Liver (tissue), 9 donors: ENCODE measurements around the gene PHIP. TPM values are rescaled to one million over a fixed set of nuclear protein-coding genes. Genes with fewer than 3 reads are reported as not detected.

ENCODE experiments used
- DNase-seq: peaks from one replicate; pipeline ENCODE4 v3.0.0-alpha.2; 2017; ENCODE audit warnings: low spot score
- H3K27ac ChIP-seq, 2 donors: one replicate each; pipeline ENCODE4 v1.7.0; 2013; ENCODE audit warnings: inconsistent platforms in 2 of 2, low read length in 2 of 2, control low read depth in 1 of 2, low read depth in 1 of 2, mild to moderate bottlenecking in 1 of 2
- H3K27me3 ChIP-seq, 4 donors: one replicate each; pipeline versions ENCODE4 v1.6.1 to v1.7.0; 2013; ENCODE audit warnings: low read length in 3 of 4, inconsistent platforms in 1 of 4, mild to moderate bottlenecking in 1 of 4, moderate library complexity in 1 of 4; ENCODE audit not compliant: control insufficient read depth in 4 of 4, insufficient read depth in 4 of 4
- H3K36me3 ChIP-seq, 4 donors: one replicate each; pipeline versions ENCODE4 v1.6.1 to v1.7.0; 2013; ENCODE audit warnings: low read length in 3 of 4, mild to moderate bottlenecking in 3 of 4, low read depth in 1 of 4, moderate library complexity in 1 of 4; ENCODE audit not compliant: control insufficient read depth in 4 of 4, insufficient read depth in 3 of 4
- H3K4me1 ChIP-seq, 4 donors: one replicate each; pipeline versions ENCODE4 v1.6.1 to v1.7.0; 2013; ENCODE audit warnings: low read length in 3 of 4, mild to moderate bottlenecking in 3 of 4, moderate library complexity in 1 of 4; ENCODE audit not compliant: control insufficient read depth in 4 of 4, insufficient read depth in 4 of 4
- H3K4me3 ChIP-seq, 3 donors: one replicate each; pipeline versions ENCODE4 v1.6.1 to v1.7.0; 2013; ENCODE audit warnings: low read length in 3 of 3, control low read depth in 1 of 3, low read depth in 1 of 3, mild to moderate bottlenecking in 1 of 3
- H3K9ac ChIP-seq, 2 donors: one replicate each; pipeline ENCODE4 v1.7.0; 2013; ENCODE audit warnings: low read length in 2 of 2, mild to moderate bottlenecking in 2 of 2, moderate library complexity in 2 of 2, control low read depth in 1 of 2, low read depth in 1 of 2
- H3K9me3 ChIP-seq, 4 donors: one replicate each; pipeline versions ENCODE4 v1.6.1 to v1.7.0; 2013; ENCODE audit warnings: low read length in 3 of 4; ENCODE audit not compliant: control insufficient read depth in 4 of 4
- EGR1 ChIP-seq, 2 donors: IDR thresholded peaks; 2 replicates each; pipeline ENCODE4 v1.6.1; 2016 to 2018; ENCODE audit warnings: antibody characterized with exemption in 2 of 2, low read depth in 2 of 2
- FOXA1 ChIP-seq: IDR thresholded peaks from 2 replicates; pipeline ENCODE4 v1.6.1; 2016; ENCODE audit warnings: antibody characterized with exemption
- FOXA2 ChIP-seq: IDR thresholded peaks from 2 replicates; pipeline ENCODE4 v1.6.1; 2016; ENCODE audit warnings: antibody characterized with exemption
- GABPA ChIP-seq, 2 donors: IDR thresholded peaks in 1 of 2; conservative IDR thresholded peaks in 1 of 2; 2 replicates each; pipeline ENCODE4 v1.6.1; 2016; ENCODE audit warnings: antibody characterized with exemption in 2 of 2, mild to moderate bottlenecking in 1 of 2, moderate library complexity in 1 of 2
- HNF4A ChIP-seq, 2 donors: conservative IDR thresholded peaks; 2 replicates each; pipeline ENCODE4 v1.6.1; 2016; ENCODE audit warnings: antibody characterized with exemption in 2 of 2, mild to moderate bottlenecking in 2 of 2
- HNF4G ChIP-seq: IDR thresholded peaks from 2 replicates; pipeline ENCODE4 v1.6.1; 2016; ENCODE audit warnings: antibody characterized with exemption
- JUND ChIP-seq, 2 donors: IDR thresholded peaks; 2 replicates each; pipeline ENCODE4 v1.6.1; 2016; ENCODE audit warnings: antibody characterized with exemption in 2 of 2
- NR2F2 ChIP-seq: IDR thresholded peaks from 2 replicates; pipeline ENCODE4 v1.6.1; 2016; ENCODE audit warnings: antibody characterized with exemption
- RXRA ChIP-seq, 2 donors: IDR thresholded peaks; 2 replicates each; pipeline ENCODE4 v1.6.1; 2017 to 2018; ENCODE audit warnings: antibody characterized with exemption in 2 of 2, mild to moderate bottlenecking in 1 of 2
- SP1 ChIP-seq: IDR thresholded peaks from 2 replicates; pipeline ENCODE4 v1.6.1; 2018; ENCODE audit warnings: antibody characterized with exemption, mild to moderate bottlenecking
- TAF1 ChIP-seq: conservative IDR thresholded peaks from 2 replicates; pipeline ENCODE4 v1.6.1; 2016; ENCODE audit warnings: antibody characterized with exemption, mild to moderate bottlenecking
- YY1 ChIP-seq: IDR thresholded peaks from 2 replicates; pipeline ENCODE4 v1.6.1; 2016; ENCODE audit warnings: antibody characterized with exemption, mild to moderate bottlenecking
- WGBS: extraction: QIAGEN DNeasy Blood & Tissue Kit; methylation state at CpG from one replicate; pipeline ENCODE4 v1.1.7; 2013; 5-methylcytosine and 5-hydroxymethylcytosine counted together
- polyA plus RNA-seq, 2 donors: library from polyadenylated mRNA; stranded (reverse) in 1 of 2; unstranded in 1 of 2; fragments of 200-250 nt in 1 of 2; fragments of >200 nt in 1 of 2; fragmentation: Nextera tagmentation in 1 of 2; extraction: Ambion mirVana in 1 of 2; gene quantifications; one replicate each; pipeline versions ENCODE4 v1.2.1 to v1.2.3, GENCODE V29; 2013 to 2015
- total RNA-seq, 2 donors: library from RNA; depleted of rRNA; stranded (reverse); fragments of >200 nt; gene quantifications; one replicate each; pipeline ENCODE4 v1.2.3, GENCODE V29; 2014
- TF ChIP-seq, protein P1 (sequence below): IDR thresholded peaks from 2 replicates; pipeline ENCODE4 v1.6.1; 2016; ENCODE audit warnings: antibody characterized with exemption, mild to moderate bottlenecking
- TF ChIP-seq, protein P2 (sequence below): fragments of 150-350 bp; IDR thresholded peaks from 2 replicates; pipeline ENCODE4 v1.5.1; 2017; ENCODE audit warnings: improper control_type of control experiment, low read depth, low read length; ENCODE audit not compliant: missing input control
- TF ChIP-seq, protein P3 (sequence below): IDR thresholded peaks from 2 replicates; pipeline ENCODE4 v1.6.1; 2016; ENCODE audit warnings: antibody characterized with exemption
- TF ChIP-seq, protein P4 (sequence below): IDR thresholded peaks from 2 replicates; pipeline ENCODE4 v1.6.1; 2016; ENCODE audit warnings: antibody characterized with exemption
- TF ChIP-seq, protein P5 (sequence below): IDR thresholded peaks from 2 replicates; pipeline ENCODE4 v1.6.1; 2016; ENCODE audit warnings: antibody characterized with exemption
- donor health status: healthy.
- donor health status: healthy.
- donor health status: healthy.
- donor health status: healthy.
- donor health status: healthy.

The PHIP gene
- total and polyA plus RNA-seq, 4 donors, result 1.6 to 22.4 (median 9.4) TPM

DNA sequence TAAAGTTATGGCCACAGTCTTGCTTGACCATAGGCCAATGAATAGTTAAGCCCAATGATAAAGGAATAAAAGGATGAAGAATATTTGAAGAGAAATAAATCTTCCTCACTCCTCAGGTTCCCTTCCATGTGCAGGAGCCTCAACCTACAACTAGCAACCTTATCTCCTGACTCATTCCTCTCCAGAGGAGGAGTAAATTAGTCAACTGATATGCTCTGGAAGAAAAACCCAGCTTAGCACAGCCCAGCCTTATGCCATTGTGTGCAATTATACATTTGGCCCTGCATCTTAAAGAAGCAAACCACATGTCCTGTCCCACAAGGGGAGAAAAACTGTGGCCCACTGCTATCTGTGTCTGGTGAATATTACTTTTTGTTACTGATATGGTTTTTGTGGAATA lies 82.1 kb downstream of the PHIP start:
- H3K4me3 ChIP-seq, result no peak overlapping the region
- H3K36me3 ChIP-seq, result peaks cover 10 to 55% (median 50%) of the 10 kb centered on the region in 4 donors
- TF ChIP-seq FOXA1 (no peak), NR2F2 (no peak), HNF4G (no peak), GABPA (IDR thresholded peaks at IDR 0.05 in 1 of 2, conservative IDR thresholded peaks at IDR 0.05 in 1 of 2) (no peak), RXRA (IDR thresholded peaks at IDR 0.05) (no peak), FOXA2 (no peak), YY1 (no peak), HNF4A (conservative IDR thresholded peaks at IDR 0.05) (no peak), TAF1 (no peak), JUND (IDR thresholded peaks at IDR 0.05) (no peak), SP1 (no peak), EGR1 (IDR thresholded peaks at IDR 0.05; ENCODE audit: low read depth in 2 of 2) (no peak)
- TF ChIP-seq, protein P1, sequence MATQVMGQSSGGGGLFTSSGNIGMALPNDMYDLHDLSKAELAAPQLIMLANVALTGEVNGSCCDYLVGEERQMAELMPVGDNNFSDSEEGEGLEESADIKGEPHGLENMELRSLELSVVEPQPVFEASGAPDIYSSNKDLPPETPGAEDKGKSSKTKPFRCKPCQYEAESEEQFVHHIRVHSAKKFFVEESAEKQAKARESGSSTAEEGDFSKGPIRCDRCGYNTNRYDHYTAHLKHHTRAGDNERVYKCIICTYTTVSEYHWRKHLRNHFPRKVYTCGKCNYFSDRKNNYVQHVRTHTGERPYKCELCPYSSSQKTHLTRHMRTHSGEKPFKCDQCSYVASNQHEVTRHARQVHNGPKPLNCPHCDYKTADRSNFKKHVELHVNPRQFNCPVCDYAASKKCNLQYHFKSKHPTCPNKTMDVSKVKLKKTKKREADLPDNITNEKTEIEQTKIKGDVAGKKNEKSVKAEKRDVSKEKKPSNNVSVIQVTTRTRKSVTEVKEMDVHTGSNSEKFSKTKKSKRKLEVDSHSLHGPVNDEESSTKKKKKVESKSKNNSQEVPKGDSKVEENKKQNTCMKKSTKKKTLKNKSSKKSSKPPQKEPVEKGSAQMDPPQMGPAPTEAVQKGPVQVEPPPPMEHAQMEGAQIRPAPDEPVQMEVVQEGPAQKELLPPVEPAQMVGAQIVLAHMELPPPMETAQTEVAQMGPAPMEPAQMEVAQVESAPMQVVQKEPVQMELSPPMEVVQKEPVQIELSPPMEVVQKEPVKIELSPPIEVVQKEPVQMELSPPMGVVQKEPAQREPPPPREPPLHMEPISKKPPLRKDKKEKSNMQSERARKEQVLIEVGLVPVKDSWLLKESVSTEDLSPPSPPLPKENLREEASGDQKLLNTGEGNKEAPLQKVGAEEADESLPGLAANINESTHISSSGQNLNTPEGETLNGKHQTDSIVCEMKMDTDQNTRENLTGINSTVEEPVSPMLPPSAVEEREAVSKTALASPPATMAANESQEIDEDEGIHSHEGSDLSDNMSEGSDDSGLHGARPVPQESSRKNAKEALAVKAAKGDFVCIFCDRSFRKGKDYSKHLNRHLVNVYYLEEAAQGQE, result no peak
- TF ChIP-seq, protein P2, sequence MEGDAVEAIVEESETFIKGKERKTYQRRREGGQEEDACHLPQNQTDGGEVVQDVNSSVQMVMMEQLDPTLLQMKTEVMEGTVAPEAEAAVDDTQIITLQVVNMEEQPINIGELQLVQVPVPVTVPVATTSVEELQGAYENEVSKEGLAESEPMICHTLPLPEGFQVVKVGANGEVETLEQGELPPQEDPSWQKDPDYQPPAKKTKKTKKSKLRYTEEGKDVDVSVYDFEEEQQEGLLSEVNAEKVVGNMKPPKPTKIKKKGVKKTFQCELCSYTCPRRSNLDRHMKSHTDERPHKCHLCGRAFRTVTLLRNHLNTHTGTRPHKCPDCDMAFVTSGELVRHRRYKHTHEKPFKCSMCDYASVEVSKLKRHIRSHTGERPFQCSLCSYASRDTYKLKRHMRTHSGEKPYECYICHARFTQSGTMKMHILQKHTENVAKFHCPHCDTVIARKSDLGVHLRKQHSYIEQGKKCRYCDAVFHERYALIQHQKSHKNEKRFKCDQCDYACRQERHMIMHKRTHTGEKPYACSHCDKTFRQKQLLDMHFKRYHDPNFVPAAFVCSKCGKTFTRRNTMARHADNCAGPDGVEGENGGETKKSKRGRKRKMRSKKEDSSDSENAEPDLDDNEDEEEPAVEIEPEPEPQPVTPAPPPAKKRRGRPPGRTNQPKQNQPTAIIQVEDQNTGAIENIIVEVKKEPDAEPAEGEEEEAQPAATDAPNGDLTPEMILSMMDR, result no peak
- TF ChIP-seq, protein P3, sequence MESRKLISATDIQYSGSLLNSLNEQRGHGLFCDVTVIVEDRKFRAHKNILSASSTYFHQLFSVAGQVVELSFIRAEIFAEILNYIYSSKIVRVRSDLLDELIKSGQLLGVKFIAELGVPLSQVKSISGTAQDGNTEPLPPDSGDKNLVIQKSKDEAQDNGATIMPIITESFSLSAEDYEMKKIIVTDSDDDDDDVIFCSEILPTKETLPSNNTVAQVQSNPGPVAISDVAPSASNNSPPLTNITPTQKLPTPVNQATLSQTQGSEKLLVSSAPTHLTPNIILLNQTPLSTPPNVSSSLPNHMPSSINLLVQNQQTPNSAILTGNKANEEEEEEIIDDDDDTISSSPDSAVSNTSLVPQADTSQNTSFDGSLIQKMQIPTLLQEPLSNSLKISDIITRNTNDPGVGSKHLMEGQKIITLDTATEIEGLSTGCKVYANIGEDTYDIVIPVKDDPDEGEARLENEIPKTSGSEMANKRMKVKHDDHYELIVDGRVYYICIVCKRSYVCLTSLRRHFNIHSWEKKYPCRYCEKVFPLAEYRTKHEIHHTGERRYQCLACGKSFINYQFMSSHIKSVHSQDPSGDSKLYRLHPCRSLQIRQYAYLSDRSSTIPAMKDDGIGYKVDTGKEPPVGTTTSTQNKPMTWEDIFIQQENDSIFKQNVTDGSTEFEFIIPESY, result no peak
- TF ChIP-seq, protein P4, sequence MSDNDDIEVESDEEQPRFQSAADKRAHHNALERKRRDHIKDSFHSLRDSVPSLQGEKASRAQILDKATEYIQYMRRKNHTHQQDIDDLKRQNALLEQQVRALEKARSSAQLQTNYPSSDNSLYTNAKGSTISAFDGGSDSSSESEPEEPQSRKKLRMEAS, result no peak
- TF ChIP-seq, protein P5, sequence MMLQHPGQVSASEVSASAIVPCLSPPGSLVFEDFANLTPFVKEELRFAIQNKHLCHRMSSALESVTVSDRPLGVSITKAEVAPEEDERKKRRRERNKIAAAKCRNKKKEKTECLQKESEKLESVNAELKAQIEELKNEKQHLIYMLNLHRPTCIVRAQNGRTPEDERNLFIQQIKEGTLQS, result no peak
- no peak for DNase-seq
- no peaks in the 10 kb centered on the region for H3K9me3 ChIP-seq
- H3K4me1 ChIP-seq, result no peaks in the 10 kb centered on the region
- no peak overlapping the region for H3K9ac ChIP-seq
- no peak overlapping the region for H3K27ac ChIP-seq
- H3K27me3 ChIP-seq, result no peaks in the 10 kb centered on the region

DNA sequence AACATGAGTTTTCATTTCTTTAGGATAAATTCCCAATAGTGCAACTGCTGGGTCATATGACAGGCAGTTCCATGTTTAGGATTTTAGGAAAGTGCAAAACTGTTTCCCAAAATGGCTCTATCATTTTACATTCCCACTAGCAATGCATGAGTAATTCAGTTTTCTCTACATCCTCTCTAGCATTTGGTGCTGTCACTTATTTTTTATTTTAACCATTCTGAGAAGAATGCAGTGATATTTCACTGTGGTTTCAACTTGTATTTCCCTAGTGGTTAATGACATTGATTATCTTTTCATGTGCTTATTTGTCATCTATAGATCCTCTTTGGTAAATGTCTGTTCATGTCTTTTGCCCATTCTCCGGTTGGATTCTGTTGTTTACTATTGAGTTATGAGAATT lies 82.7 kb downstream of the PHIP start:
- WGBS, result 96% methylated on average over 1 of the region's 1 CpG
- H3K9me3 ChIP-seq, result no peaks in the 10 kb centered on the region
- H3K27ac ChIP-seq, result no peak overlapping the region
- H3K27me3 ChIP-seq, result no peaks in the 10 kb centered on the region
- peaks cover 10 to 56% (median 48%) of the 10 kb centered on the region in 4 donors for H3K36me3 ChIP-seq
- no peak for DNase-seq
- H3K4me3 ChIP-seq, result no peak overlapping the region
- H3K9ac ChIP-seq, result no peak overlapping the region
- H3K4me1 ChIP-seq, result no peaks in the 10 kb centered on the region
- TF ChIP-seq HNF4A (conservative IDR thresholded peaks at IDR 0.05) (no peak), GABPA (IDR thresholded peaks at IDR 0.05 in 1 of 2, conservative IDR thresholded peaks at IDR 0.05 in 1 of 2) (no peak), FOXA2 (no peak), SP1 (no peak), NR2F2 (no peak)
- TF ChIP-seq, protein P1, result no peak
- TF ChIP-seq, protein P4, result no peak
